Calu3 (cell line): Measurements from ENCODE around the gene ITK. TPM values are rescaled to one million over a fixed set of nuclear protein-coding genes. Genes with fewer than 3 reads are reported as not detected.

Source experiments
- BruUV-seq: library from RNA; stranded (reverse); fragments of 400-500 nt; replicated peaks from 2 replicates; lab custom pipeline; 2021; lab: Mats Ljungman, UMichigan
- CTCF ChIA-PET: fragments of 300-600 bp; sonication (Branson Sonifier 250); formaldehyde crosslinking; loops from one replicate; lab custom pipeline; 2022; ENCODE audit warnings: antibody characterized with exemption; lab: Charles Lee
- DNase-seq: peaks from one replicate; pipeline ENCODE4 v3.0.0; 2022
- H3K27ac Mint-ChIP-seq: one replicate; pipeline ENCODE4 v1.8.0; 2022; ENCODE audit warnings: mixed read lengths; ENCODE audit not compliant: unreplicated experiment
- H3K27me3 Mint-ChIP-seq: one replicate; pipeline ENCODE4 v1.8.0; 2022; ENCODE audit warnings: mixed read lengths; ENCODE audit not compliant: unreplicated experiment
- H3K36me3 Mint-ChIP-seq: one replicate; pipeline ENCODE4 v1.8.0; 2022; ENCODE audit warnings: mild to moderate bottlenecking, moderate library complexity, mixed read lengths; ENCODE audit not compliant: insufficient read depth, unreplicated experiment
- H3K4me1 Mint-ChIP-seq: one replicate; pipeline ENCODE4 v1.8.0; 2022; ENCODE audit warnings: mild to moderate bottlenecking, low read depth, mixed read lengths; ENCODE audit not compliant: unreplicated experiment
- H3K4me3 Mint-ChIP-seq: one replicate; pipeline ENCODE4 v1.8.0; 2022; ENCODE audit warnings: mild to moderate bottlenecking, low read depth, moderate library complexity, mixed read lengths; ENCODE audit not compliant: unreplicated experiment
- H3K9me3 Mint-ChIP-seq: one replicate; pipeline ENCODE4 v1.8.0; 2022; ENCODE audit warnings: low read depth, mixed read lengths; ENCODE audit not compliant: unreplicated experiment
- CTCF ChIP-seq: fragments of 200-600 bp; IDR thresholded peaks from one replicate; pipeline ENCODE4 v1.8.0; 2022; ENCODE audit warnings: antibody characterized with exemption; ENCODE audit not compliant: unreplicated experiment
- intact Hi-C: fragments of 100-400 bp; cut with micrococcal nuclease; formaldehyde crosslinking; loops from one replicate; pipeline ENCODE4 v1.10.0; 2022; ENCODE audit not compliant: unreplicated experiment
- total RNA-seq: library from RNA; stranded (reverse); gene quantifications from 2 replicates; pipeline ENCODE4 v1.2.3, GENCODE V29; 2022

ITK gene
- total RNA-seq, 1 experiment from 2014 or later: not detected

GRCh38 chr5:157160001-157160400 lies 20.6 kb upstream of the ITK start:
- H3K27me3 Mint-ChIP-seq: peaks cover 38% of the 10 kb centered on the region
- no peaks in the 10 kb centered on the region for H3K36me3 Mint-ChIP-seq
- H3K9me3 Mint-ChIP-seq: no peaks in the 10 kb centered on the region
- no peak overlapping the region for H3K4me3 Mint-ChIP-seq
- no TSS peak for BruUV-seq
- TF ChIP-seq CTCF: no peak
- H3K27ac Mint-ChIP-seq: no peak overlapping the region
- no peak for DNase-seq
- intact Hi-C loops: no loop called here
- CTCF ChIA-PET: interaction anchor here (0.6 kb wide), 1 partner anchor 288 kb away, joined by 4 read pairs; no protein-coding TSS in a partner anchor
- no peaks in the 10 kb centered on the region for H3K4me1 Mint-ChIP-seq

GRCh38 chr5:157161996-157162395 lies 18.6 kb upstream of the ITK start:
- no peaks in the 10 kb centered on the region for H3K36me3 Mint-ChIP-seq
- intact Hi-C loops: no loop called here
- no TSS peak for BruUV-seq
- CTCF ChIA-PET: no interaction called here
- TF ChIP-seq CTCF: no peak
- no peak for DNase-seq
- no peak overlapping the region for H3K27ac Mint-ChIP-seq
- no peaks in the 10 kb centered on the region for H3K4me1 Mint-ChIP-seq
- no peaks in the 10 kb centered on the region for H3K9me3 Mint-ChIP-seq
- peaks cover 54% of the 10 kb centered on the region for H3K27me3 Mint-ChIP-seq
- no peak overlapping the region for H3K4me3 Mint-ChIP-seq

GRCh38 chr5:157162919-157163510 lies 17.6 kb upstream of the ITK start:
- CTCF ChIA-PET: interaction anchor here (0.6 kb wide), 1 partner anchor 10 kb away, joined by 4 read pairs; no protein-coding TSS in a partner anchor
- no peak for TF ChIP-seq CTCF
- no peak for DNase-seq
- no peak overlapping the region for H3K27ac Mint-ChIP-seq
- intact Hi-C loops: no loop called here
- BruUV-seq: no TSS peak
- H3K27me3 Mint-ChIP-seq: peaks cover 54% of the 10 kb centered on the region
- H3K4me3 Mint-ChIP-seq: no peak overlapping the region
- H3K9me3 Mint-ChIP-seq: no peaks in the 10 kb centered on the region
- H3K4me1 Mint-ChIP-seq: no peaks in the 10 kb centered on the region
- no peaks in the 10 kb centered on the region for H3K36me3 Mint-ChIP-seq

GRCh38 chr5:157164521-157164920 lies 16.1 kb upstream of the ITK start:
- Mint-ChIP-seq H3K4me1 (no peaks in the 10 kb centered on the region), H3K36me3 (no peaks in the 10 kb centered on the region), H3K9me3 (no peaks in the 10 kb centered on the region), H3K4me3 (no peak overlapping the region), H3K27ac (no peak overlapping the region), H3K27me3 (peaks cover 44% of the 10 kb centered on the region)
- CTCF ChIA-PET: no interaction called here
- no peak for TF ChIP-seq CTCF
- intact Hi-C loops: no loop called here
- no TSS peak for BruUV-seq
- DNase-seq: no peak
